Stimulated activated CD8-positive, alpha-beta memory T cell treated with anti-CD3 and anti-CD28 coated beads, Interleukin-12 subunit alpha, Interleukin-12 subunit beta, amount 100 ng/mL, for 24 hours (primary cell): Measurements from ENCODE around the gene NAA25.

Experiments
- DNase-seq: peaks from one replicate; pipeline ENCODE4 v3.0.0-alpha.2; 2020; ENCODE audit errors: extremely low read depth

NAA25 gene

GRCh38 chr12:112108202-112109079 lies at the start of gene NAA25:
Gene NAA25, minus strand, starts transcription at chr12:112108783. Its CDS starts 10 bp downstream, at chr12:112108773.
- peak; percentile 73 for DNase-seq

DNA sequence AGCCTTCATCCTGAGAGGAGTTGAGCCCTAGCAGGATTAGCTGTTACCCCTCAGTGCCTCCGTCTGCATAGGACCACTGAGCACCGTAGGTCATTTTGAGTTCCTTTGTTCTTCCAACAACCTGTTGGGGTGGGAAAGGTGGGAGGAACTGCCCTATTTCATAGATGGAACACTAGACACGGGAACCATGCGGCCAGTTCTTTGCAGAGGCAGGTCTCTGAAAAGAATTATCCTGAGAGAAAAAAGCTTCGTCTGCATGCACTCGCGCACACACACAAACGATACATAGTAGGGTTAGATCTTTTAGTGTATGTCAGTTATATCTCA lies 45.3 kb upstream of the NAA25 start:
- no peak for DNase-seq

- DNase-seq: no peak
Observed at GRCh38 chr12:112153181-112153892, 44.8 kb upstream of the NAA25 start.

- no peak for DNase-seq
Observed at GRCh38 chr12:112151766-112152541, 43.4 kb upstream of the NAA25 start.

GRCh38 chr12:112149596-112149995 lies 41.0 kb upstream of the NAA25 start:
- DNase-seq: no peak

- no peak for DNase-seq
Observed at GRCh38 chr12:112148031-112148513, 39.5 kb upstream of the NAA25 start.

DNA sequence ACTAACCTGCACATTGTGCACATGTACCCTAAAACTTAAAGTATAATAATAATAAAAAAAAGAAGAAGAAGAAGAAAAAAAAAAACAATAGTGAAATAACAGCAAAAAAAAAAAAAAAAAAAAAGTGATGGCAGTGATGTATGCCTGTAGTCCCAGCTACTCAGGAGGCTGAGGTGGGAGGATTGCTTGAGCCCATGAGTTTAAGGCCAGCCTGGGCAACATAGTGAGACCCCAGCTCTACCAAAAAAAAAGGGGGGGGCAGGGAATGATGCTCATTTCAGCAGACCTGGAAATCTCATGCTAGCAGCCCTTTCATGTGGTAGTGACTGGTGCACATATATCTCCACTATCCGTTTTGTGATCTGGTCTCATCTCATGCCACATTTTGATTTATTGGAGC lies 37.5 kb upstream of the NAA25 start:
- no peak for DNase-seq

- no peak for DNase-seq
Observed at GRCh38 chr12:112140728-112141127, 32.1 kb upstream of the NAA25 start.

DNA sequence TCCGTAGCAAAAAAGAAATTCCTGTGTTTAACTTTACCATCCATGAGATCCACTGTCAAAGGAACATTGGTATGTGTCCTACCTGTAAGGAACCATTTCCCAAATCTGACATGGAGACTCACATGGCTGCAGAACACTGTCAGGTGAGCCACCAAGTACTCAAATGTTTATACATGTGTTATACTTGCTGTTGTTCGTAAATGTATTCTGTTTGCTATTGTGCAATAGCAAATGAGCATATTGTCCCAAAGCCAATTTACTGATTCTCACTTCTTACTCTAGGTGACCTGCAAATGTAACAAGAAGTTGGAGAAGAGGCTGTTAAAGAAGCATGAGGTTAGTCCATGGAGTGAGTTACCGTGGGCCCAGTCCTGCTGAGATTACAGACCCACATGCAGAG lies 26.1 kb upstream of the NAA25 start:
- no peak for DNase-seq

DNA sequence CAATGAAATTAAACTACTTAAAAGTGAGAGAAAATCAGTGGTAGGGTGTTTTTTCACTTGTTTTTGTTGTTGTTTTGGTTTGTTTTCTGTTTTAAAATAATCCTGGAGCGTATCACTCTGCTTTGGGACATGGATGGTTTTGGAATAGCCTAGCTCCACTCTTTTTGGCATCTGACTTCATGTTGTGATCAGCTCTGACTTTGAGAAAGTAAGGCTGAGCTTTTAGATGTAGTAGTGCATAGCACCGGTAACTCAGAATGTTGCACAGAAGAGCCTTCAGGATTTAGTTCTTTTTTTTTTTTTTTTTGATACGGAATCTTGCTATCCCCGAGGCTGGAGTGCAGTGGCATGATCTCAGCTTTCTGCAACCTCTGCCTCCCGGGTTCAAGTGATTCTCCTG lies 24.8 kb upstream of the NAA25 start:
- DNase-seq: no peak

GRCh38 chr12:112131686-112132085 lies 23.1 kb upstream of the NAA25 start:
- no peak for DNase-seq

- no peak for DNase-seq
Observed at GRCh38 chr12:112130441-112130998, 21.9 kb upstream of the NAA25 start.

GRCh38 chr12:112126911-112127310 lies 18.3 kb upstream of the NAA25 start:
- no peak for DNase-seq

DNA sequence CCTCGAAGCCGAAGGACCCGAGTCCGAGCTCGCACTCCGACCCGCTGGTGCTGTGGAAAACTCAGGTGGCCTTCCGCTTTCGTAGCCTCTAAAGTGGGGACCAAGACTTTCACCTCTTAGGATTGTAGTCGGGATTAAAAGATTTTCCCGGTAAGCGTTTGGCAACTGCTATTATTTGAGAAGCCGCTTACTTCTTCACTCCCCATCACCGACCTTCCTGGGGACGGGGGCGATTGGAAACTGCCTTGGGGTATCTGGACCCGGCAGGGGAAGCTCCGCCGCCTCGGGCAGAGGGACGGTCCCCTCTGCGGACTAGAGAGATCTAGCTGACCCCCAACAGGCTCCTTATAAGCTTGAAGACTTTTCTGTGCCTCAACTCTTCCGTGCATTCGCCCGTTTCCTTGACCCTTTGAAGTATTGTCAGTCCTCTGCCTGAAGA lies 17.4 kb upstream of the NAA25 start:
- no peak for DNase-seq

GRCh38 chr12:112125250-112125999 lies 16.8 kb upstream of the NAA25 start, which contains the start of gene TRAFD1:
Gene TRAFD1, plus strand, starts transcription at chr12:112125560. Its CDS starts 4,963 bp downstream, at chr12:112130523.
- DNase-seq: peak; percentile 97

DNA sequence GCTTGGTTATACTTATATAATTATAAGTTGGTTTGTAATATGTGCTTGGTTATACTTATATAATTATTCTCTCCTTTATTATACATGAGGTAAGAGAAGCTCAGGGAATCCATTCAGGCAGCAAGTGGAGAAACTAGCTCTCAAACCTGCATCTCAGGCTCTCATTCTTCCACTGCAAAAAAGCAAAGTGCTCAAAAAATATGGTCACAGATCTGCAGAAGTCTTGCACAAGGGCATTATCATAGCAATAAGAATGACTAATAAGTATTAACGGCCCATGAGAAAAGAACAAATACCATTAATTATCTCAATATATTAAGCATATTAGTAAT lies 16.3 kb upstream of the NAA25 start:
- no peak for DNase-seq

DNA sequence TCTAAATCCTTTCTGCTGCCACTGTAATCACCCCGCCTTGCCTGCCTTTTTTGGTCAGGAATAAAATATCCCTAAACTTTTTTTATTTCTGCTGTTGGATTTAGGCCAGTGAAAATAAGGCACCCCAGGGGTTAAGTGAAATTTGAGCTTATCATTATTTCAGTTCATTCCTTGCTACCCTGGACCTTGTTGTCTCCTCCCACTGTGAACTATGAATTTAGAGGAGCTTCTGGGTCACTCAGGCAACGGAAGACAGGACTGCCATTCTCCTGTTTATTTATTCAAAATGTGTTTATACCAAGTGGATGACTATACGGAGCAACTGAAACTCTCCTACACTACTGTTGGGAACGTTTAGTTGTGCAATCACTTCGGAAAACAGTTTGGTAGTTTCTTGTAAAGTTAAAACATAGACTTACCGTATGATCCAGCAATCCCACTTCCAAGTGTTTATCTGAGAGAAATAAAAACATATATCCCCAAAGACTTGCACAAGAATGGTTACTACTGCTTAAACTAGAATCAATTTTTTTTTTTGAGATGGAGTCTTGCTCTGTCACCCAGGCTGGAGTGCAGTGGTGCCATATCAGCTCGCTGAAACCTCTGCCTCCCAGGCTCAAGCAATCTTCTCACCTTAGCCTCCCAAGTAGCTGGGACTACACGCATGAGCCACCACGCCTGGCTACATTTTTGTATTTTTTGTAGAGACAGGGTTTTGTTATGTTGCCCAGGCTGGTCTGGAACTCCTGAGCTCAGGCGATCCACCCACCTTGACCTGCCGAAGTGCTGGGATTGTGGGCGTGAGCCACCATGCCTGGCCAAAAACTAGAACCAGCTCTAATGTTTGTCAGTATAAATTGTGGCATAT lies 14.5 kb upstream of the NAA25 start:
- no peak for DNase-seq

- DNase-seq: no peak
Observed at GRCh38 chr12:112121780-112122565, 13.4 kb upstream of the NAA25 start.

GRCh38 chr12:112117685-112118084 lies 9.1 kb upstream of the NAA25 start:
- DNase-seq: no peak
